Putamen (tissue), 1 donor: Measurements from ENCODE around the gene SCFD1.

ENCODE experiments used
- DNase-seq: peaks from one replicate; pipeline ENCODE4 v3.0.0-alpha.2; 2016; ENCODE audit warnings: low spot score

Gene SCFD1

GRCh38 chr14:30756594-30756993 is 134.5 kb downstream of the SCFD1 start:
- DNase-seq, result no peak

GRCh38 chr14:30757082-30757481 is 135.0 kb downstream of the SCFD1 start:
- DNase-seq, result no peak

DNA sequence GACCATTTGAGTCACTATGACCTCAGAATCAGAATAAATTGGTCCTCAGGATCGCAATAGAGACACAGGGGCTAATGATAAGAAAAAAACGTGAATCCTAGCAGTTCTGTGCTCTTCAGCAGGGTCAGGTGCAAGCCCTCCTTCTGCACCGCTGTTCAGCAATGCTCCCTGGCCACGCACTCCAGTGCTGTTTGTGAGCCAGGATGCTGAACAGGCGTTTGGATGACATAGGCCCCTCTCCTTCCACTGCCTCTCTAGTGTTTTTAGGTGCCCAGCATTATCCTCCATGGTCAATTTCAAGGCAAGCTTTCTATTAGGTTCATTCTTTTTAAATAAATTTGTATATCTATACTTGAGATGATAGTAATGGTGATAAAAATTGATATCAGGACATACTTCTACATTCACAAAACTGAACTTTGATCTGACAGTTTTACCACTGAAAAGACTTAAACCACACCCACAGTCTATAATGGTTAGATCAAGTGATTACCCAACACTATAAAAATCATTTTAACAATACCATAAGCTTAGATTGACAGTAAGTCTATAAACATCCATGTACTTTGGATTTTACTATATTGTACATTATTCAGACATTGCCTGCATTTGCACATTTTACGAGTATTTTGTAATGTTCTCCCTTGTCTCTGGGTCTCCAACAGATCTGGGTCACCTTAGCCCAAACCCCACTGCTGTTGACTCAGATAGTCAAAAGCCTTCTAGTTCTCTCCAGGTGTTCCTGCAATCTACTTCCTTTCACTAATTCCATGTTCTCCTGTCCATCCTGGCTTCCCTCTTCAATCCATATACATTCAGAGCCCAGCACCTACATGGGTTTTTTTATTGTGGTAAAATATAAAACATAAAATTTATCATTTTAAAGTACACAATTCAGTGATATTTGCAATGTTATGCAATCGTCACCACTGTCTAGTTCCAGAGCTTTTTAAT is 137.3 kb downstream of the SCFD1 start:
- DNase-seq, result no peak

- no peak for DNase-seq
These were observed 141.8 kb downstream of the SCFD1 start for GRCh38 chr14:30763891-30764290.

DNA sequence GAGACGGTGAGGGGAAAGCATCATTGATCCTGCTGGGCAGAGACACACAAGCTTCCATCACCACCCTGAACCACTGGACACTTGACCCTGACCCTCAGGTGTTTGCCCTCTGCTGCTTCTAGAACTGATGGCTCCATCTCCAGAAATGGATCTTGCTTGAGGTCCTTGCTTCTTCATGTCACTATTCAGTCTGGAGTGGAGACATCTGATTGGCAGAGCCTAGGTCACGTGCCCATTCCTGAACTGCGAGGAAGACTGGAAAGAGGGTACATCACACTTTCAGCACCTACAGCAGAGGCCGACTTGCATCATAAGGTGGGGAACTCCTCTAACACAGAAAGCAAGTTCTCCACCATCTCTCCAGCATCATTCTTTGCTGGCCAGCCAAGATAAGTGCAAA is 145.5 kb downstream of the SCFD1 start:
- DNase-seq, result no peak

DNA sequence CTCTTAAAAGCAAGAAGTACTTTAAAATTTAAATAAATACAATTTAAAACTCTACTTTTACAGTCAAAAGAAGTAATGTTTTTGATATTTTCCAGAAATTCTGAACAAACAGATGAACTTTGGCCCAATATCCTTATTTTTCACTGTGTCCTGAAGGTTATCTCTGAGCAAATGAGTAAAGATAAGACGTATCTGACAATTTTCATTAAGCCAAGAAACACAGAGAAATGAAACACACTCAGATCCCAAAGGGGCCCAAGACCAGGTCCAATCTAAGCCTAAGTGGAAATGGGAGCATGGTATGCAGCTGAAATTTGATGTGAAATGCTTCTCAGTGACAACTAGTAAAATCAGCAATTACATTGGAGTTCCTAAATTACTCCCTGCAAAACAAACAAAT is 146.7 kb downstream of the SCFD1 start:
- no peak for DNase-seq

- DNase-seq, result peak; percentile 81
These were observed 148.3 kb downstream of the SCFD1 start for GRCh38 chr14:30770376-30770775.

- DNase-seq, result peak; percentile 64
These were observed 149.5 kb downstream of the SCFD1 start for GRCh38 chr14:30771595-30771994.

DNA sequence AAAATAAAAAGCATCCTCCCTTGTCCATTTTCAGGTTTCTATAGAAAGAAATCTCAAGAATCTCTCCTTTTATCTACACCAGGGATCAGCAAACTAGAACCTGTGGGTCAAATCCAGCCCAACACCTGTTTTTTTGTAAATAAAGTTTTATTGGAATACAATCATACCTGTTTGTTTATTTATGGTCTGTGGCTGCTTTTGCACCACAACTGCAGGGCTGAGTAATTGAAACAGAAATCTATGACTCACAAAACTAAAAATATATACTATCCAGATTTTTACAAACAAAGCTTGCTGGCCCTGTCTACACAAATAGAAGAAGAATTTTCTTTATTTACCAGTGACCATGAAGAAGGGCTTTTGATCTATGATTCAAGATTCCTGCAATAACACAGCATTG is 157.1 kb downstream of the SCFD1 start:
- no peak for DNase-seq
